Karpas-422 (cell line): ENCODE results near the gene B9D1. TPM values are rescaled to one million over a fixed set of nuclear protein-coding genes. Genes with fewer than 3 reads are reported as not detected.
"Not testable (repeated sequence)": the region's sequence is repeated elsewhere in the genome, so short reads cannot be mapped to it uniquely, and the experiment has no call there.

Source experiments
- DNase-seq: peaks from one replicate; pipeline ENCODE4 v3.0.0-alpha.2; 2015
- H2AFZ ChIP-seq: fragments of 200-600 bp; sonication (generic); 2 replicates; pipeline ENCODE4 v1.6.1; 2014; ENCODE audit warnings: antibody characterized with exemption, low read length, mixed read lengths
- H3K27ac ChIP-seq: fragments of 200-600 bp; sonication (generic); 2 replicates; pipeline ENCODE4 v1.5.1; 2014; ENCODE audit warnings: mild to moderate bottlenecking, low read length, moderate library complexity
- H3K27me3 ChIP-seq: fragments of 200-600 bp; sonication (generic); 2 replicates; pipeline ENCODE4 v1.6.1; 2014; ENCODE audit warnings: low read length, mixed read lengths
- H3K36me3 ChIP-seq: fragments of 200-600 bp; sonication (generic); 2 replicates; pipeline ENCODE4 v1.6.1; 2014; ENCODE audit warnings: low read length, mixed read lengths; ENCODE audit not compliant: insufficient read depth
- H3K4me1 ChIP-seq: fragments of 200-600 bp; sonication (generic); 2 replicates; pipeline ENCODE4 v1.6.1; 2014; ENCODE audit warnings: mild to moderate bottlenecking, low read length, mixed read lengths
- H3K4me2 ChIP-seq: fragments of 200-600 bp; sonication (generic); 2 replicates; pipeline ENCODE4 v1.6.1; 2014; ENCODE audit warnings: low read length, low read depth, mild to moderate bottlenecking; ENCODE audit not compliant: poor library complexity, severe bottlenecking
- H3K4me3 ChIP-seq: fragments of 200-600 bp; sonication (generic); 2 replicates; pipeline ENCODE4 v1.5.1; 2014; ENCODE audit warnings: mild to moderate bottlenecking, antibody characterized with exemption, low read length, mixed read lengths
- H3K79me2 ChIP-seq: fragments of 200-600 bp; sonication (generic); 2 replicates; pipeline ENCODE4 v1.6.1; 2014; ENCODE audit warnings: mild to moderate bottlenecking, low read length, mixed read lengths
- H3K9ac ChIP-seq: fragments of 200-600 bp; sonication (generic); 2 replicates; pipeline ENCODE4 v1.6.0; 2014; ENCODE audit warnings: low read length
- H3K9me2 ChIP-seq: fragments of 200-600 bp; sonication (generic), shearing (Covaris generic); replicated peaks from 2 replicates; pipeline ENCODE4 v1.6.0; 2014; ENCODE audit warnings: mild to moderate bottlenecking, low read length, moderate library complexity; ENCODE audit not compliant: insufficient read depth
- H3K9me3 ChIP-seq: fragments of 300-700, 200-600 bp; sonication (generic); 2 replicates; pipeline ENCODE4 v1.6.1; 2014; ENCODE audit warnings: low read length, mixed read lengths
- H4K20me1 ChIP-seq: fragments of 200-600 bp; sonication (generic); 2 replicates; pipeline ENCODE4 v1.6.1; 2014; ENCODE audit warnings: mild to moderate bottlenecking, antibody characterized with exemption, low read length, low read depth; ENCODE audit not compliant: insufficient read depth
- total RNA-seq: library from RNA; depleted of rRNA; stranded (reverse); fragments of >200 nt; shearing (Covaris generic); gene quantifications from 2 replicates; pipeline ENCODE4 v1.2.3, GENCODE V29; 2014; ENCODE audit warnings: low replicate concordance

B9D1 gene
- total RNA-seq, 1 experiment from 2014 or later = 29.1 TPM

DNA sequence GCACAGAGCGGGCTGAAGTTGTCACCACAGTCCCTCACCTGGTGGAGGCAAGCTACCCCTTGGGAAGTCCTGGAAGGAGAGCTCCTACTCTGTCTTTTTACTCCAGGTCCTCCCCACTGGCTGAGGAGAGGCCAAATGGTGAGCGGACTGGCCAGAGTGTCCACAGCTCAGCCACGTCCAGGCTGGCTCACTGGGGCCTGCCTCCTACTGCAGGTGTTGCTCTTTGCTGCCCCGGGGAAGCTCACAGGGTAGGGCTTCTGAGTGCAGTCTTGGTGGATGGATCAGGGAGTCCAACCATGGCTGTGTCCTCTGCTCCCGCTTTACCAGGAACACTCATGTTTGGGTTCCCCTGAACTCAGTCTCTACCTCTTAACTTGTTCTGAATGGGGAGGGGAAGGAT, 2.7 kb downstream of the B9D1 start:
- Histone ChIP-seq H3K4me1 (peaks cover 23% of the 10 kb centered on the region), H3K9me3 (no peaks in the 10 kb centered on the region), H3K4me3 (no peak overlapping the region), H3K4me2 (no peak overlapping the region), H2AFZ (no peak overlapping the region), H3K36me3 (no peaks in the 10 kb centered on the region), H3K9ac (no peak overlapping the region), H3K27me3 (no peaks in the 10 kb centered on the region), H3K79me2 (no peaks in the 10 kb centered on the region), H3K9me2 (no peaks in the 10 kb centered on the region), H3K27ac (no peak overlapping the region), H4K20me1 (no peaks in the 10 kb centered on the region)
- no peak for DNase-seq

DNA sequence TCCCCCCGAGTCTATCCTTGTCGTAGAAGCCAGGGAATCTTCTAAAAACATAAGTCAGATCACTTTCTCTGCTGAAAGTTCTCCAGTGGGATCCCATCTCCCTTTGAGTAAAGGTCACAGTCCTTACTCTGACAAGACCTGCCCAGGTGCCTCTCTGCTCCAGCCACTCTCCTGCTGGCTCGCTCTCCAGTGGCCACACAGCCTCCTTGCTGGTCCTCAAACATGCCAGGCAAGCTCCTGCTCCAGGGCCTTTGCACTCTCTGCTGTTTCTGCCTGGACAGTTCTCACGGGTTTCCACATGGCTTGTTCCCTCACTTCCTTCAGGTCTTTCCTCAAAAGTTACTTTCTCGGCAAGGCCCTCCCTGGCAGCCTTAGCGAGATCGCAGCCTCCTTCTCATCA, 3.4 kb downstream of the B9D1 start:
- Histone ChIP-seq H3K4me2 (no peak overlapping the region), H3K36me3 (no peaks in the 10 kb centered on the region), H3K79me2 (no peaks in the 10 kb centered on the region), H4K20me1 (no peaks in the 10 kb centered on the region), H3K27ac (no peak overlapping the region), H3K9ac (no peak overlapping the region), H3K4me1 (peaks cover 23% of the 10 kb centered on the region), H3K4me3 (no peak overlapping the region), H3K27me3 (no peaks in the 10 kb centered on the region), H3K9me2 (no peaks in the 10 kb centered on the region), H3K9me3 (no peaks in the 10 kb centered on the region), H2AFZ (no peak overlapping the region)
- no peak for DNase-seq

DNA sequence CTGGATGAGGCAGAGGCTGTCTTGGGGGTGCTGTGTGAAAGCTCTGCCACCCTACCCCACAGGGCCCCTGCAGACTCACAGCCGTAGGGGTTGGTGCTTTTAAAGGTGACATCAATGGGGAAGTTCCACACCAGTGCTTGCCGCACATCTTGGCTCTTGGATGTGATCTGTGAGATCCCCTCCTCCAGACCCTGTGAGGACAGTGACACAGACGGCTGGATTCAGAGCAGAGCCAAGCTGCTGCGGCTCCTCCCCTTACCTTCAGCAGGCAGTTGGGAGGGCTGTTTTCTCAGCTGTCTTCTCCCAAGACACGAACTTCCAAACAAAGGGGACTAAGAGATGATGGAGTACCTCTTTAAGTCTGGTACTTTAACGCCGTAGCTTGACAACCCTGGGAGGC, 4.8 kb downstream of the B9D1 start:
- Histone ChIP-seq H3K4me1 (peaks cover 15% of the 10 kb centered on the region), H3K79me2 (no peaks in the 10 kb centered on the region), H3K36me3 (no peaks in the 10 kb centered on the region), H3K9ac (no peak overlapping the region), H4K20me1 (no peaks in the 10 kb centered on the region), H3K9me2 (no peaks in the 10 kb centered on the region), H3K27me3 (no peaks in the 10 kb centered on the region), H3K4me3 (no peak overlapping the region), H3K4me2 (no peak overlapping the region), H2AFZ (no peak overlapping the region), H3K9me3 (no peaks in the 10 kb centered on the region), H3K27ac (no peak overlapping the region)
- DNase-seq = no peak

DNA sequence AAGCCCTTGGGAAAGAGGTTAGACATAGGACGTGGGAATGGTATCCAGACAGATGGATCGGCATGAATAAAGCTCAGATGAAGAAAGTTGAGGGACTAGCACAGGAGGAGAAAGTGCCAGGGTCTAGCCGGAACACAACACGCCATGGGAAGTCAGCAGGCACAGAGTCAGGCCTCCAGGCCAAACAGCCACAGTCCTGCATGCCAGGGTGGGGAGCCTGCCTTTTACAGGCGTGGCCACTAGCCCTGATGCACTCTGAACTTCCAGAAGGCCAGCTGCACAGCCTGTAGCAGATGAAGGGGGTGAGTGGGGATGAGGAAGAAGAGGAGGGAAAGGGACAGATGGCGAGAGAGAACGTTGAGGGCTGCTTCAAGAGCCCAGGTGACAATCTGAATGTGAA, 5.2 kb downstream of the B9D1 start:
- no peak overlapping the region for H3K4me3 ChIP-seq
- H3K4me1 ChIP-seq = peaks cover 12% of the 10 kb centered on the region
- no peak overlapping the region for H3K4me2 ChIP-seq
- H4K20me1 ChIP-seq = no peaks in the 10 kb centered on the region
- no peak overlapping the region for H3K9ac ChIP-seq
- no peaks in the 10 kb centered on the region for H3K9me2 ChIP-seq
- no peaks in the 10 kb centered on the region for H3K9me3 ChIP-seq
- H3K27ac ChIP-seq = no peak overlapping the region
- no peaks in the 10 kb centered on the region for H3K36me3 ChIP-seq
- H2AFZ ChIP-seq = no peak overlapping the region
- DNase-seq = no peak
- H3K27me3 ChIP-seq = no peaks in the 10 kb centered on the region
- H3K79me2 ChIP-seq = no peaks in the 10 kb centered on the region

DNA sequence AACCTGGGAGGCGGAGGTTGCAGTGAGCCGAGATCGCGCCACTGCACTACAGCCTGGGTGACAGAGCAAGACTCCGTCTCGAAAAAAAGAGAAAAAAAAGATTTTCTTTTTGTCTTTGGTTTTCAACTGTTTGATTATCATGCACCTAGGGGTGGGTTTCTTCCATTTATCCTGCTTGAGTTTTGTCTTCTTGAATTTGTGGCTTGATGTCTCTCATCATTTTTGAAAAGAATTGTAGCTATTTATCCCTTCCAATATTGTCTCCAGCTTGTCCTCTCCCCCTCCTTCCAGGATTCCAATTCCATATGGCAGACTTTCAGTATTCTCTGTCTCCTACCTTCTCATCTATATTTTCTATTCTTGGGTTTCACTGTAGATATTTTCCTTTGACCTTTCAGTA, 7.8 kb downstream of the B9D1 start:
- H3K36me3 ChIP-seq = no peaks in the 10 kb centered on the region
- no peaks in the 10 kb centered on the region for H3K79me2 ChIP-seq
- no peaks in the 10 kb centered on the region for H3K9me2 ChIP-seq
- H3K9ac ChIP-seq = no peak overlapping the region
- H4K20me1 ChIP-seq = no peaks in the 10 kb centered on the region
- no peaks in the 10 kb centered on the region for H3K9me3 ChIP-seq
- H3K4me2 ChIP-seq = no peak overlapping the region
- no peak overlapping the region for H2AFZ ChIP-seq
- H3K27me3 ChIP-seq = no peaks in the 10 kb centered on the region
- no peak overlapping the region for H3K27ac ChIP-seq
- peaks cover 5% of the 10 kb centered on the region for H3K4me1 ChIP-seq
- H3K4me3 ChIP-seq = no peak overlapping the region
- no peak for DNase-seq

DNA sequence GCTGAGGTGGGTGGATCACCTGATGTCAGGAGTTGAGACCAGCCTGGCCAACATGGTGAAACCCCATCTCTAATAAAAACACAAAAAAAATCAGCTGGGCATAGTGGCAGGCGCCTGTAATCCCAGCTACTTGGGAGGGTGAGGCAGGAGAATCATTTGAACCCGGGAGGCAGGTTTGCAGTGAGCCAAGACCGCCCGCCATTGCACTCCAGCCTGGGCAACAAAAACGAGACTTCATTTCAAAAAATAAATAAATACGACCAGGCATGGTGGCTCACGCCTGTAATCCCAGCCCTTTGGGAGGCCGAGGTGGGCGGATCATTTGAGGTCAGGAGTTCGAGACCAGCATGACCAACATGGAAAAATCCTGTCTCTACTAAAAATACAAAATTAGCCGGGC, 9.1 kb downstream of the B9D1 start:
- H2AFZ ChIP-seq, H3K9ac ChIP-seq, H3K9me2 ChIP-seq, H3K4me2 ChIP-seq, H4K20me1 ChIP-seq, H3K27ac ChIP-seq, H3K27me3 ChIP-seq, DNase-seq, H3K4me3 ChIP-seq, H3K79me2 ChIP-seq, H3K9me3 ChIP-seq, H3K36me3 ChIP-seq, H3K4me1 ChIP-seq: not testable (repeated sequence)

DNA sequence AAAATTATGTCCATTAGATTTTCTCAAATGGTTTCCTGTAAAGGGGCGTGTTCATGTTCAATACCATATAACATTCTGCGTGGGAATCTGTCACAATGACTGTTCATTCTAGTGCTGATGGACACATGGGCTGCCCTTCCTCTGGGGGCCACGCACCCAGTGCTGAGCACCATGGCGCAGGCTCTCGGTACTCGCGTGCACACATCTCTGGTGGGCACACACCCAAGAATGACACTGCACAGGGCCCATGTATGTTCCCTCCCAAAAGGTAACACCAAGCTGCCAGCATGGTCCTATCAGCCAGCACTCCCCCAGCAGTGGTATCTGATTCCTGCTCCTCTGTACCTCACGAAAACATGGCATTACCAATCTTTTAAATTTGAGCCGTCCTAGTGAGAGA, 13.7 kb downstream of the B9D1 start:
- 0 out of 2 replicates have a peak, but pooled peaks cover 3% of the 10 kb centered on the region for H4K20me1 ChIP-seq
- no peaks in the 10 kb centered on the region for H3K36me3 ChIP-seq
- H2AFZ ChIP-seq = no peak overlapping the region
- no peaks in the 10 kb centered on the region for H3K9me2 ChIP-seq
- no peak overlapping the region for H3K9ac ChIP-seq
- no peaks in the 10 kb centered on the region for H3K79me2 ChIP-seq
- no peak overlapping the region for H3K4me2 ChIP-seq
- peaks cover 16% of the 10 kb centered on the region for H3K4me1 ChIP-seq
- no peak overlapping the region for H3K27ac ChIP-seq
- H3K9me3 ChIP-seq = no peaks in the 10 kb centered on the region
- H3K27me3 ChIP-seq = no peaks in the 10 kb centered on the region
- no peak overlapping the region for H3K4me3 ChIP-seq
- no peak for DNase-seq

DNA sequence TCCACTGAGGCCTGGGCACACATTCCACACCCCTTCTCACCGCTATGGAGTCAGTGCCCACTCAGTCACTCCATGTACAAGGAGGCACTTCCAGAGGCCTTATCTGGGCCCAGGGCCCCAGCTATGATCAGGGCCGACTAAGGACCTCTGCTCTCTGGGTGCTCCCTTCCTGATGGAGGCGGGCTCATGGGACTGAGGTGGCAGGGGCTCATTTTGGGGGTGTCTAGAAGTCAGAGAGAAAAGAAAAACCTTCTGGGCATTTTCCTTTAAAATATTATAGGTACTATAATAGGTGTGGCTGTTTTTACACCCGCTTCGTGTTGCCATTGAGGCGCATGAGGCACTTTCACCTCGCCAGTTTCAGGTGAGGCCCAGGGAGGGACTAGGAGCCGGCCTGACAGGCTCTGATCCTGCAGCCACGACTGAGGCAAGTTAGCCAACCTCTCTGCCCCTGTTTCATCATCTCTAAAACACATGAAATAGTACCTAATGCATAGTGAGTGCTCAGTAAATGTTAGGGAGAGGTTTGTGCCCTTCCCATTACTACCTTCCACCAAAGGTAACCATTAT, 14.4 kb downstream of the B9D1 start:
- Histone ChIP-seq H3K9ac (no peak overlapping the region), H3K4me2 (no peak overlapping the region)
- no peak for DNase-seq

More for the DNA sequence above, 14.4 kb downstream of the B9D1 start:
- H3K9me2 ChIP-seq = no peaks in the 10 kb centered on the region
- no peak overlapping the region for H3K4me3 ChIP-seq
- no peaks in the 10 kb centered on the region for H3K9me3 ChIP-seq
- H3K27ac ChIP-seq = no peak overlapping the region
- H3K4me1 ChIP-seq = peaks cover 16% of the 10 kb centered on the region
- H2AFZ ChIP-seq = no peak overlapping the region
- no peaks in the 10 kb centered on the region for H3K36me3 ChIP-seq
- no peaks in the 10 kb centered on the region for H3K79me2 ChIP-seq
- H4K20me1 ChIP-seq = 0 out of 2 replicates have a peak, but pooled peaks cover 3% of the 10 kb centered on the region
- no peaks in the 10 kb centered on the region for H3K27me3 ChIP-seq
